NCI-H187 (cell line): Measurements from ENCODE around the gene SNX15.
"Not testable (repeated sequence)": the region's sequence is repeated elsewhere in the genome, so short reads cannot be mapped to it uniquely, and the experiment has no call there.

Experiments used
- DNase-seq, 2 experiments: peaks; one replicate each; lab custom pipeline; 2025; lab: John Stamatoyannopoulos, UW

Gene SNX15, protein sequence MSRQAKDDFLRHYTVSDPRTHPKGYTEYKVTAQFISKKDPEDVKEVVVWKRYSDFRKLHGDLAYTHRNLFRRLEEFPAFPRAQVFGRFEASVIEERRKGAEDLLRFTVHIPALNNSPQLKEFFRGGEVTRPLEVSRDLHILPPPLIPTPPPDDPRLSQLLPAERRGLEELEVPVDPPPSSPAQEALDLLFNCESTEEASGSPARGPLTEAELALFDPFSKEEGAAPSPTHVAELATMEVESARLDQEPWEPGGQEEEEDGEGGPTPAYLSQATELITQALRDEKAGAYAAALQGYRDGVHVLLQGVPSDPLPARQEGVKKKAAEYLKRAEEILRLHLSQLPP

GRCh38 chr11:65027213-65028067, at the start of gene SNX15:
Gene SNX15, plus strand, starts transcription at chr11:65027439. Its CDS starts 99 bp downstream, at chr11:65027538.
- DNase-seq: peak; percentile 93 to 96

- not testable (repeated sequence) for DNase-seq
These were observed 43.9 kb upstream of the SNX15 start for GRCh38 chr11:64983339-64983738.

GRCh38 chr11:64987998-64988854, 39.0 kb upstream of the SNX15 start:
- no peak for DNase-seq

GRCh38 chr11:64989416-64989815, 37.8 kb upstream of the SNX15 start:
- no peak for DNase-seq

GRCh38 chr11:64990222-64990923, 36.9 kb upstream of the SNX15 start:
- no peak for DNase-seq

DNA sequence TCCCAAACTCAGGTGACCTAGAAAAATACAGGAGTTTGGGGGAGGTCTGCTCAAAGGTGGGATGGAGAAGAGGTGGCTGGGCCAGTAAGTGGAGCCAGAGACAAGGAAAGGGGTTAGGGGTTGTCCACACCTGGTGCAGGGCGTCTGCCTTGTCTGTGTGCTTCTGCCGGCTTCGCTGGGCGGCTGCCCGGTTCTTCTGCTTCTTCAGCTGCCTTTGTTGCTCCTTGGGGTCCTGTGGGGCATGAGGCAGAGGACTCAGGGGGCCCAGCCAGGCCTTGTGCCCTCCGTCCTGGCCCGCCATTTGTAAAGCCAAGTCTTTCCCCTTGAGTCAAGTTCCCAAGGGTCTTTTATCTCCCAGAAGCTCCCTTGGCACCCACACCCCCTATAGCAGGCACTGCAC, 32.9 kb upstream of the SNX15 start:
- DNase-seq: no peak

GRCh38 chr11:64996327-64996709, 30.9 kb upstream of the SNX15 start:
- no peak for DNase-seq

DNA sequence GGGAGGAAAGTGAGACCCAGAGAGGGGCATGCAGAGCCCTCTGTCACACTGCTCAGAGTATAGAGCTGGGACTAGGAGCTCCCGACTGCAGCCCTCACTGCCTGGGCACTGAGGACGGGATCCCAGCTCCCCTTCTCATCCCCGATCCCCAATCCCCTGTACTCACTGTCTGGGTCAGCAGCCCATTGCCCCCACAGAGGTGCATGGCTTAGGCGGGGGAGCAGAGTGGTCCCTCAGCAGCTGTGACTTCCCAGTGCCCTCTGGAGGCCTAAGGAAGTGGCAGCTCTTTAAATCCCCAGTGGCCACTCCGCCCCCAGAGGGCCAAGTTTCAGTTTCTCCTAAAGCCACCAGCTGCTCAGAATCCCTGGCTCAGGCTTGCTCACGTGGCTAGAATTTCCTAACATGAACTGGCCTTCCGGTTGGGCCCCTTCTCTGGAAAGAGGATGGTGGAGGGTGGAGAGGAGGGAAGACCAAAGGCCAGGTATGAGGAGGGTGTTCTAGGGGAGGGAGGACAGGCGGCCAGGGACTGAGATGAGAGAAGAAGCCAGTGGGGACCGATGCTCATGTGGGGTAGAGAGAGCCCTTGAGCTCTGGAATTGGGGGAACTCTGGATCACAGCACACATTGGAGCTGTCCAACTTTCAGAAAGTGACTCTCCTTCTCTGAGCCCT, 30.4 kb upstream of the SNX15 start, which contains the start of gene BATF2:
Gene BATF2, minus strand, starts transcription at position 262 of the 671 bp plus-strand sequence. Its CDS starts 57 bp downstream, at position 205.
- peak; percentile 20 to 22 for DNase-seq

GRCh38 chr11:64998141-64998540, 29.1 kb upstream of the SNX15 start:
- peak in 1 of 2 experiments; percentile 39 for DNase-seq

DNA sequence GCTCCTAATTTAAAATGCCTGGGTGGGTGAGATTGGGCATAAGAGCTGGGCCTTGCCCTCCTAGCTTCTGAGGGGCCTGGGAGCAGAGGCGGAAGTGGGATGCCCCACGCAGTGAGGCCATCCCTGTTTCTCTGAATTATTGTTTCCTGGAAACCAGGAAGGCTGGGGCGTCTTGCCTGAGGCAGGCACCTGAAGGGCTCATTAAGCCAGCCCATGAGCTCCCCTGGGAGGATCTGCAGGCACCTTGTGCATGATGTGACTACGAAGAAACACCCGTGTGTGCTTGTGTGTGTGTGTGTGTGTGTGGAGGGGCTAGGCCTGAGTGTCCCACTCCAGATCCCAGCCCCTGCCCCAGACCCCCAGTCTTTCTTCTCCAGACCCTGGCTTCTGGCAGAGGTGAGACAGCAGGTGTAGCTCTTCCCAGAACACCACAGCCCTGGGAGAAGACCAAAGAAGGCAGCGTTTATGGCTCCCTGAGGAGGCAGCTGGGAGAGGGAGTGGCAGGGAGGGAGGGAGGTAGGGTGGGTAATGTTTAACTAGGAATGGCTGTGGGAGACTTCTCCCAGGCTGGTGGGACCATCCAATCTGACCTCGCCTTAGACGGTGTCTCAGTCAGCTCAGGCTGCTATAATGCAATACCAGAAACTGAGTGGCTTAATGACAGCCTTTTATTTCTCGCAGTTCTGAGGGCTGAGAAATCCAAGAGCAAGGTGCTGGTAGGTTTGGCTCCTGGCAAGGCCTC, 28.4 kb upstream of the SNX15 start:
- peak; percentile 28 to 57 for DNase-seq

DNA sequence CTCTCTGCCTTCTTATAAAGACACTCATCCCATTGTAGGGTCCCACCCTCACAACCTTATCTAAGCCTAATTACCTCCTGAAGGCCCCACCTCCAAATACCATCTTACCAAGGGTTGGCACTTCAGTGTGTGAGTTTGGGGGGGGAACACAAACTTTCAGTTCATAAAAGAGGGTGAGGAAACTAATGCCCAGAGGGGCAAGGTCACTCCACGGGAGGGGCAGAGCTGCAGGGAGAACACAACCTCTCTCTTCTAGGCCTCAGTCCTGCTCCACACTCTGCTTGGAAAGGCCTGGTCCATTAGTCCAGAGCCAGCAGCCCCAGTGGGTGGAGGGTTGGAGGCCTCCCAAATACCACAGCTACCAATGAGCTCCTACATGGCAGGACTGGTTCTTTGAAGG, 27.8 kb upstream of the SNX15 start:
- DNase-seq: no peak

GRCh38 chr11:65002706-65003105, 24.5 kb upstream of the SNX15 start:
- no peak for DNase-seq

GRCh38 chr11:65003282-65003681, 24.0 kb upstream of the SNX15 start:
- no peak for DNase-seq

GRCh38 chr11:65003968-65004367, 23.3 kb upstream of the SNX15 start:
- DNase-seq: not testable (repeated sequence)

- DNase-seq: no peak
These were observed 19.2 kb upstream of the SNX15 start for GRCh38 chr11:65008016-65008415.

DNA sequence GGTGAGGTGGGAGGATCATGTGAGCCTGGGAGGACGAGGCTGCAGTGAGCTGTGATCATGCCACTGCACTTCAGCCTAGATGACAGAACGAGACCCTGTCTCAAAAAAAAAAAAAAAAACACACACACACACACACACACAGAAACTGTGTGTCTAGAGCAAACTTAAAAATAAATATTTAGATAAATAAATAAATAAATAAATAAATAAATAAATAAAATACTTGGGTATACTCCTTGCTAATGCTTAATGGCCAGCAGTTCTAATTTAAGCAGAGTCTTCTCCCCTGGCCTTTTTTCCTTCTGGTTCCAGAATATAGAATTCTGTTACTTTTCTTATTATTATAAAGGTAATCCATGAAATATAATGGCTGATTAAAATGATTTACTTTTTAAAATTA, 18.4 kb upstream of the SNX15 start:
- DNase-seq: no peak

GRCh38 chr11:65013130-65013887, 13.9 kb upstream of the SNX15 start:
- DNase-seq: peak; percentile 67 to 82

GRCh38 chr11:65013888-65014725, 13.1 kb upstream of the SNX15 start, which contains the start of gene ARL2:
Gene ARL2, plus strand, starts transcription at chr11:65014160. Its CDS starts 48 bp downstream, at chr11:65014208.
- DNase-seq: peak; percentile 72 to 79
